Measurements from ENCODE around the gene KCNJ10.

The KCNJ10 gene

DNA sequence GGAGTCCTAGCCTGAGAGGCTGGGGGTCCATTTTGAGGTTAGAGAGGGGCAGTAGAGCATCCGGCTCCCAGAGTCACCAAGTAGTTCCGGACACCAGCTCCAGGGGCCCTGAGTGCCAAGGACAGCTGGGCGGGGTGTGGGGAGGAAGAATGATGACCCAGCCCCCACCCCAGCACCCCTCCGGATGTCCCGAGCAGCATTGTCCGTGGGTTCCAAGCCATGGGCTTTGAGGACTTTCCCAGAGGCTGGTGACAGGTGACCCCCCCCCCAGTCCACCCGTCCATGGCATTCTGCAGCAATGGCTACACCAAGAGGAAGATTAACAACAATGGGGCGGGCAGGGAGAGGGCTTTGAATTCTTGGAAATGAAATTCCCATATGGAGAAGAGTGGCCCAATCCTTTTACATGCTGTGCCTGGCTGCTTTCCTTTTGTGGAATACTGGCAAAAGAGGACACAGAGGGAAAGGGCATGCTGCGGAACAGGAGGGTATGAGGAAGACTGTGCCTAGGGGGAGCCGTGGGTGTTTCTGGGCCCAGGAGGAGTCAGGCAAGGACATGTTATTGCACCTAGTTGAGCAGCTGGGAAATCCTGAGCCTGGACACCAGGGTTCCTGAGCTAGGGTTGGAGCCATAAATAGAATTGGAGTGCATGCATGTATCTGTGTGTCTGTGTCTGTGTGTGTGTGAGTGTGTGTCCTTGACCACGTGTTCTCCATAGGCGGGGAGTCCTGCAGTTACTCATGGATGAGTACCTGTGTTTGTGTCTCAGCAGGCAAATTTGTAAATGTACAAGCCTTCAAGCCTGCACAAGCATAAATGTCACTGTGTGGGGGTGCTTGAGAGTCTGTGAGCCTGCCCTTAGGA is 46.6 kb upstream of the KCNJ10 start:
- no peak for TF ChIP-seq POLR2AphosphoS5 (IDR thresholded peaks at IDR 0.05; ENCODE audit: low read depth, low read length)
- TF ChIP-seq, protein P1, sequence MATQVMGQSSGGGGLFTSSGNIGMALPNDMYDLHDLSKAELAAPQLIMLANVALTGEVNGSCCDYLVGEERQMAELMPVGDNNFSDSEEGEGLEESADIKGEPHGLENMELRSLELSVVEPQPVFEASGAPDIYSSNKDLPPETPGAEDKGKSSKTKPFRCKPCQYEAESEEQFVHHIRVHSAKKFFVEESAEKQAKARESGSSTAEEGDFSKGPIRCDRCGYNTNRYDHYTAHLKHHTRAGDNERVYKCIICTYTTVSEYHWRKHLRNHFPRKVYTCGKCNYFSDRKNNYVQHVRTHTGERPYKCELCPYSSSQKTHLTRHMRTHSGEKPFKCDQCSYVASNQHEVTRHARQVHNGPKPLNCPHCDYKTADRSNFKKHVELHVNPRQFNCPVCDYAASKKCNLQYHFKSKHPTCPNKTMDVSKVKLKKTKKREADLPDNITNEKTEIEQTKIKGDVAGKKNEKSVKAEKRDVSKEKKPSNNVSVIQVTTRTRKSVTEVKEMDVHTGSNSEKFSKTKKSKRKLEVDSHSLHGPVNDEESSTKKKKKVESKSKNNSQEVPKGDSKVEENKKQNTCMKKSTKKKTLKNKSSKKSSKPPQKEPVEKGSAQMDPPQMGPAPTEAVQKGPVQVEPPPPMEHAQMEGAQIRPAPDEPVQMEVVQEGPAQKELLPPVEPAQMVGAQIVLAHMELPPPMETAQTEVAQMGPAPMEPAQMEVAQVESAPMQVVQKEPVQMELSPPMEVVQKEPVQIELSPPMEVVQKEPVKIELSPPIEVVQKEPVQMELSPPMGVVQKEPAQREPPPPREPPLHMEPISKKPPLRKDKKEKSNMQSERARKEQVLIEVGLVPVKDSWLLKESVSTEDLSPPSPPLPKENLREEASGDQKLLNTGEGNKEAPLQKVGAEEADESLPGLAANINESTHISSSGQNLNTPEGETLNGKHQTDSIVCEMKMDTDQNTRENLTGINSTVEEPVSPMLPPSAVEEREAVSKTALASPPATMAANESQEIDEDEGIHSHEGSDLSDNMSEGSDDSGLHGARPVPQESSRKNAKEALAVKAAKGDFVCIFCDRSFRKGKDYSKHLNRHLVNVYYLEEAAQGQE (IDR thresholded peaks at IDR 0.05; ENCODE audit: insufficient read depth in 1 of 2, low read depth in 2 of 2, low read length in 2 of 2) = no peak
- no peak for TF ChIP-seq FOXP2 (optimal IDR thresholded peaks at IDR 0.05; ENCODE audit: borderline replicate concordance, extremely low read depth, extremely low read length, insufficient read depth)
- no peak for TF ChIP-seq SIN3A (IDR thresholded peaks at IDR 0.05; ENCODE audit: borderline replicate concordance, insufficient read depth, low read length)
- TF ChIP-seq TAF1 (IDR thresholded peaks at IDR 0.05; ENCODE audit: borderline replicate concordance, insufficient read depth, low read length) = no peak

GRCh38 chr1:160115545-160116282 is 45.8 kb upstream of the KCNJ10 start, which contains the start of gene ATP1A2:
TSS of gene ATP1A2 (plus strand) at chr1:160115759. CDS start at chr1:160115862, 103 bp downstream.
- TF ChIP-seq, protein P1 (IDR thresholded peaks at IDR 0.05; ENCODE audit: insufficient read depth in 1 of 2, low read depth in 2 of 2, low read length in 2 of 2) = no peak
- TF ChIP-seq SIN3A (IDR thresholded peaks at IDR 0.05; ENCODE audit: borderline replicate concordance, insufficient read depth, low read length) (no peak), POLR2AphosphoS5 (IDR thresholded peaks at IDR 0.05; ENCODE audit: low read depth, low read length) (no peak), TAF1 (IDR thresholded peaks at IDR 0.05; ENCODE audit: borderline replicate concordance, insufficient read depth, low read length) (no peak), FOXP2 (optimal IDR thresholded peaks at IDR 0.05; ENCODE audit: borderline replicate concordance, extremely low read depth, extremely low read length, insufficient read depth) (no peak)

GRCh38 chr1:160114085-160114484 is 44.1 kb upstream of the KCNJ10 start:
- TF ChIP-seq TAF1 (IDR thresholded peaks at IDR 0.05; ENCODE audit: borderline replicate concordance, insufficient read depth, low read length) (no peak), SIN3A (IDR thresholded peaks at IDR 0.05; ENCODE audit: borderline replicate concordance, insufficient read depth, low read length) (no peak), POLR2AphosphoS5 (IDR thresholded peaks at IDR 0.05; ENCODE audit: low read depth, low read length) (no peak), FOXP2 (optimal IDR thresholded peaks at IDR 0.05; ENCODE audit: borderline replicate concordance, extremely low read depth, extremely low read length, insufficient read depth) (no peak)
- TF ChIP-seq, protein P1 (IDR thresholded peaks at IDR 0.05; ENCODE audit: insufficient read depth in 1 of 2, low read depth in 2 of 2, low read length in 2 of 2) = no peak

DNA sequence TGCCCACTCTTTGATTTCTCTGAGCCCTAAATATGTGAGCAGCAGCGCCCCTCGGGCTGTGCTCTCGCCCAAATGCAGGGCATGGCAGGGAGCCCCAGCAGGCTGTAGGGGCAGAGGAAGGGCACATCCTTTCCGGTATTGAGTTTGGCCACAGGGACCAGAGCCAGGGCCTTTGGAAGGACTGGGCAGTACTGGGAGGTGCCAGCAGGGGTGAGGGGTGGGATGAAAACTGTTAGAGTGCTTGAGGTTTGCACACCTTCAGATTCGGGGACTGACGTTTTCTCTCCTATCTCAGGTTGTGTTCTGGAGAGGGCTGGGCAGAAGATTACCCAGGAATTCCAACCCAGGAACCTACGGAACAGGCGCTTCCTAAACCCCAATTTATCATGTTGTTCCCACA is 43.4 kb upstream of the KCNJ10 start:
- TF ChIP-seq POLR2AphosphoS5 (IDR thresholded peaks at IDR 0.05; ENCODE audit: low read depth, low read length) (no peak), FOXP2 (optimal IDR thresholded peaks at IDR 0.05; ENCODE audit: borderline replicate concordance, extremely low read depth, extremely low read length, insufficient read depth) (no peak), TAF1 (IDR thresholded peaks at IDR 0.05; ENCODE audit: borderline replicate concordance, insufficient read depth, low read length) (no peak), SIN3A (IDR thresholded peaks at IDR 0.05; ENCODE audit: borderline replicate concordance, insufficient read depth, low read length) (no peak)
- TF ChIP-seq, protein P1 (IDR thresholded peaks at IDR 0.05; ENCODE audit: insufficient read depth in 1 of 2, low read depth in 2 of 2, low read length in 2 of 2) = no peak

All from PFSK-1 (cell line).